ENCODE measurements around the gene LSP1.

GRCh38 chr11:1921574-1922141 is 68.8 kb downstream of the LSP1 start:
- TF ChIP-seq POLR2A (IDR thresholded peaks at IDR 0.05; ENCODE audit: low read length), result no peak
- no peak for TF ChIP-seq GATA1 (IDR thresholded peaks at IDR 0.05; ENCODE audit: low read depth, low read length)
